ENCODE results near the gene MOB2. TPM values are rescaled to one million over a fixed set of nuclear protein-coding genes. Genes with fewer than 3 reads are reported as not detected.

Gene MOB2
- total RNA-seq, 1 donor from 2014 or later = 38.2 TPM

GRCh38 chr11:1484061-1484671 is 2.4 kb downstream of the MOB2 start:
- TF ChIP-seq, protein P1, sequence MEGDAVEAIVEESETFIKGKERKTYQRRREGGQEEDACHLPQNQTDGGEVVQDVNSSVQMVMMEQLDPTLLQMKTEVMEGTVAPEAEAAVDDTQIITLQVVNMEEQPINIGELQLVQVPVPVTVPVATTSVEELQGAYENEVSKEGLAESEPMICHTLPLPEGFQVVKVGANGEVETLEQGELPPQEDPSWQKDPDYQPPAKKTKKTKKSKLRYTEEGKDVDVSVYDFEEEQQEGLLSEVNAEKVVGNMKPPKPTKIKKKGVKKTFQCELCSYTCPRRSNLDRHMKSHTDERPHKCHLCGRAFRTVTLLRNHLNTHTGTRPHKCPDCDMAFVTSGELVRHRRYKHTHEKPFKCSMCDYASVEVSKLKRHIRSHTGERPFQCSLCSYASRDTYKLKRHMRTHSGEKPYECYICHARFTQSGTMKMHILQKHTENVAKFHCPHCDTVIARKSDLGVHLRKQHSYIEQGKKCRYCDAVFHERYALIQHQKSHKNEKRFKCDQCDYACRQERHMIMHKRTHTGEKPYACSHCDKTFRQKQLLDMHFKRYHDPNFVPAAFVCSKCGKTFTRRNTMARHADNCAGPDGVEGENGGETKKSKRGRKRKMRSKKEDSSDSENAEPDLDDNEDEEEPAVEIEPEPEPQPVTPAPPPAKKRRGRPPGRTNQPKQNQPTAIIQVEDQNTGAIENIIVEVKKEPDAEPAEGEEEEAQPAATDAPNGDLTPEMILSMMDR (IDR thresholded peaks at IDR 0.05; ENCODE audit: insufficient read depth, low read length, severe bottlenecking) = no peak
- no peak for DNase-seq (ENCODE audit: low read depth)
- Histone ChIP-seq H3K4me3 (ENCODE audit: low read depth, low read length) (no peak overlapping the region), H3K27me3 (ENCODE audit: control insufficient read depth, insufficient read depth, low read length) (no peaks in the 10 kb centered on the region), H3K36me3 (ENCODE audit: control insufficient read depth, insufficient read depth, low read length) (peaks cover 8% of the 10 kb centered on the region)
- FAIRE-seq = no peak

- no peak overlapping the region for H3K4me3 ChIP-seq (ENCODE audit: low read depth, low read length)
- no peak for FAIRE-seq
- TF ChIP-seq, protein P1 (IDR thresholded peaks at IDR 0.05; ENCODE audit: insufficient read depth, low read length, severe bottlenecking) = no peak
- H3K36me3 ChIP-seq (ENCODE audit: control insufficient read depth, insufficient read depth, low read length) = peaks cover 10% of the 10 kb centered on the region
- DNase-seq (ENCODE audit: low read depth) = no peak
- H3K27me3 ChIP-seq (ENCODE audit: control insufficient read depth, insufficient read depth, low read length) = no peaks in the 10 kb centered on the region
Observed at GRCh38 chr11:1483445-1483961, 3.1 kb downstream of the MOB2 start.

DNA sequence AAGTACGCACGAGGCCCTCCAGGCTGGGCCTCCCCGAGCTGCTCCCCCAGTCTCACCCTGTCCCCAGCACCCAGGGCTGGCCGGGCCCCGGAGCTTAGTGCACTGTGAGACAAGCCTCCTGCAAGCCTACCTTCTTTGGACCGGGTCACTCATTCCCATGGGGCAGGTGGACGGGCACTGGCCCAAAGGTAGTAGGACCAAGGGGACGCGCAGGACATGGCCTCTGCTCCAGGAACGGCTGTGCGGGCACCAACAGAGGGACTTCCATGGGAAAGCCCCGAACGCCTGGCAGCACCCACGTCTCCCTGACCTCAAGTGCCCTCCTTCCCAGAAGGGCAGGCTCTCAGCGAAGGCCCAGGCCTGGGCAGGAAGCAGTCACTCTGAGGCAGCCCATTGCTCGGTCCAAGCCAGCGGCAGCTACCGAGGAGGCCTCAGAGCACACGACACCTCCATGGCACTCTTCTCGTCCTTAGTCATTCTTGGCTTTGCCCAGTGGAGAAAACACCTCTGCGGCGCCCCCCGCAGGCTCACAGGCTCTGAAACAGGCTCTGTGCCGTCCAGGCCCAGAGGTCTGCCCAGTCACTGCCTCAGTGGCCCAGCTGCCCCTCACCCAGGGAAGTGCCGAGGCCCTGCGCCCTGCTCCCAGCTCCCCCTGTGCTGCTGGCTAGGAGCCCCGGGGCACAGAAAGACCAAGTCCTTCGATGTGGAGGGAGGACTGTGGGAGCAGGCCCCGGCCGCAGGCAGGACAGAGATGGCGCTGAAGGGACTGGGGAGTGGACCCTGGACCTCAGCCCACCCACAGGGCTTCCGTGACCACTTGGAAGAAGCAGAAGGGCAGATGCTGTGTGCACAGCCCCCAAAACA is 3.8 kb downstream of the MOB2 start:
- Histone ChIP-seq H3K27me3 (ENCODE audit: control insufficient read depth, insufficient read depth, low read length) (no peaks in the 10 kb centered on the region), H3K36me3 (ENCODE audit: control insufficient read depth, insufficient read depth, low read length) (peaks cover 14% of the 10 kb centered on the region), H3K4me3 (ENCODE audit: low read depth, low read length) (no peak overlapping the region)
- no peak for DNase-seq (ENCODE audit: low read depth)
- TF ChIP-seq, protein P1 (IDR thresholded peaks at IDR 0.05; ENCODE audit: insufficient read depth, low read length, severe bottlenecking) = peak; percentile 7
- no peak for FAIRE-seq

- no peak overlapping the region for H3K4me3 ChIP-seq (ENCODE audit: low read depth, low read length)
- FAIRE-seq (no peak), DNase-seq (ENCODE audit: low read depth) (no peak)
- no peaks in the 10 kb centered on the region for H3K27me3 ChIP-seq (ENCODE audit: control insufficient read depth, insufficient read depth, low read length)
- TF ChIP-seq, protein P1 (IDR thresholded peaks at IDR 0.05; ENCODE audit: insufficient read depth, low read length, severe bottlenecking) = no peak
- peaks cover 18% of the 10 kb centered on the region for H3K36me3 ChIP-seq (ENCODE audit: control insufficient read depth, insufficient read depth, low read length)
Observed at GRCh38 chr11:1481861-1482441, 4.6 kb downstream of the MOB2 start.

DNA sequence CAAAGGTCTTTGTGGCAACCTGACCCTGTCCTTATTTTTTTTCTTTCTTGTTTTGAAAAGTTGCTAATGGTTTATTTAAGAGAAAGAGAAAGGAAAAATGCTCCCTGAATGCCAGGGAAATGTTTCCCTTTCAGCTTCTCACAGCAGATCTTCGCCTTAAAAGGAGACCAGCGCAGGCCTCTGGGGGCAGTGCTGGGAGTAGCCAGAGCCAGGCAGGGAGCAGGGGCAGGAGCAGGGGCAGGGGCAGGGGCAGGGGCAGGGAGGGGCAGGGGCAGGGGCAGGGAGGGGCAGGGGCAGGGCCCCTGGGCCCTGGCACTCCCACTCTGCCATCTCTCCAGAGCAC is 5.1 kb downstream of the MOB2 start:
- TF ChIP-seq, protein P1 (IDR thresholded peaks at IDR 0.05; ENCODE audit: insufficient read depth, low read length, severe bottlenecking) = no peak
- FAIRE-seq = no peak
- DNase-seq (ENCODE audit: low read depth) = no peak
- H3K36me3 ChIP-seq (ENCODE audit: control insufficient read depth, insufficient read depth, low read length) = peaks cover 20% of the 10 kb centered on the region
- no peaks in the 10 kb centered on the region for H3K27me3 ChIP-seq (ENCODE audit: control insufficient read depth, insufficient read depth, low read length)
- no peak overlapping the region for H3K4me3 ChIP-seq (ENCODE audit: low read depth, low read length)
